Inflammatory macrophage treated with lipopolysaccharide for 4 hours (primary cell): ENCODE measurements around the gene USP53.
"Not testable (repeated sequence)": the region's sequence is repeated elsewhere in the genome, so short reads cannot be mapped to it uniquely, and the experiment has no call there.

Source experiments
- DNase-seq: peaks from one replicate; pipeline ENCODE4 v3.0.0-alpha.2; 2020

The USP53 gene

DNA sequence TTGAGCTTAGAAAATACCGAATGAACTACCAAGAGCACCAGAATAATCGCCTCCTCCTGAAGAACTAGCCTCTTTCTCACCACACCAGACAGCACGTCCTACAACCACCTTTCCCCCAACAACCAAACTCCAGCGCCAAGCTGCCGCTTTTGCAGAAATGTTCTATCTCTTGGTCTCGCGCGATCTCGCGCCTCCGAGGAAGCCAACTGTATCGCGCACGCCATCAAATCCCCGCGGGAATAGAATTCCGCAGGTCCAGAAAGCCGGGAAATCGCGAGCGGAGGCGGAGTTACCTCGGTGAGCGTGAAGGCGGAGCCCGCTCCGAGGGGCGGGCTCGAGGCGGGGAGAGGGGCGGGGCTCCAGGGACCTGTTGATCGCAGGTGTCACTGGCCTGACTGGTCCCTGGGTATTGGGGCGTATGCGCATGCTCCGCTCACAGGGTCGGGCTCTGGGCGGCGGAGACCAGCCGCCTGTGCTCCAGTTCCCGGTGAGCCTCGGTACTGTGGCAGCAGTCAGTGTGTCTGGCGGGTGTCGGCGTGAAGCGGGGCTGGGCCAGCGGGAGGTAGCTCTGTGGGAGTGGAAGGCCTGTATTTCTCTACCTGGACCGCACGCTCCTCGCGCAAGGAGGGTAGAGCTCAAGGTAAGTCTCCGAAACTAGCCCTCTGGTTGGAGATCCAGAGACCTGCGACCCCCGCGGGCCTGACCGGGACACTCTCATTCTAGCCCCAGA, at the start of gene USP53:
Gene USP53 (plus strand): TSS at position 480 of the 730 bp plus-strand sequence. CDS start 27,047 bp downstream, outside the sequence.
- peak; percentile 88 for DNase-seq

DNA sequence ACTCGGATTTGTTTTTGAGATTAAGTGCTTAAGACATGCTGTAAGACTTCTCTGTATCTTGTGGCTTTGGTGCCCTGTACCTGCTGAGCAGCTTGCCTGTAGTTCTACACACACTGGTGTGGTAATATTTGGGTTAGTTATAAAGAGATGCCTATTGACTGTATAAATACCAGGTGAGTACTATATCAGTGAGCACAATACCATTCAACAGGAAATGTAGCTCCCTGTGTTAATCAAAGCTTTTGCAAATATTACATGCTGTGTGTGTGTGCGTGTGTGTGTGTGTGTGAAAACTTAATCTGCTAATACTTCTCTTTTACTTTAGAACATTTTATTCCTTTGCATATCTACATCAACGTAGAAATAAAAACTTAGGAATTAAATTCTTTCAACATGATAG, 46.7 kb upstream of the USP53 start:
- DNase-seq: no peak

DNA sequence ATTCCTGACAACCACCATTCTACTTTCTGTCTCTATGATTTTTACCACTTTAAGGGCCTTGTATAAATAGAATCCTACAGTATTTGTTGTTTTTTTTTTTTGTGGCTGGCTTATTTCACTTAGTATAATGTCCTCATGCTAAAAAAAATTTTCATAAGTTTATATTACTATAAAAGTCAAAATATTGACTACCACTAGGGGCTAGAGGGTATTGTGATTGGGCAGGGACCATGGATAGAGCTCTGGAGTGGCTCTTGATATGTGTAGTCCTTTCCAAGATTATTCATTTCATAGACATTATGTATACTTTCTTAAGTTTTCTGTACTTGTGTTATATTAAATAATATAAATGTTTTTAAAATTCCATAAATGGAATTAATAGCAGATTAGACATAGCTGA, 42.3 kb upstream of the USP53 start:
- no peak for DNase-seq

DNA sequence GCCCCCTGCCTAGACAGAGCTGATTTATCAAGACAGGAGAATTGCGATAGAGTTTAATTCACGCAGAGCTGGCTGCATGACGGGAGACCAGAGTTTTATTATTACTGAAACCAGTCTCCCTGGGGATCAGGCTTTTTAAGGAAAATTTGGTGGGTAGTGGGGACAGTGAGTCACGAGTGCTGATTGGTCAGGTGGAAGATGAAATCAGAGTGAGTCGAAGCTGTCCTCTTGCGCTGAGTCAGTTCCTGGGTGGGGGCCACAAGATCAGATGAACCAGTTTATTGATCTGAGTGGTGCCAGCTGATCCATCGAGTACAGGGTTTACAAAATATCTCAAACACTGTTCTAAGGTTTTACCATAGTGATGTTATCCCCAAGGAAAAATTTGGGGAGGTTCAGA, 40.3 kb upstream of the USP53 start:
- no peak for DNase-seq

DNA sequence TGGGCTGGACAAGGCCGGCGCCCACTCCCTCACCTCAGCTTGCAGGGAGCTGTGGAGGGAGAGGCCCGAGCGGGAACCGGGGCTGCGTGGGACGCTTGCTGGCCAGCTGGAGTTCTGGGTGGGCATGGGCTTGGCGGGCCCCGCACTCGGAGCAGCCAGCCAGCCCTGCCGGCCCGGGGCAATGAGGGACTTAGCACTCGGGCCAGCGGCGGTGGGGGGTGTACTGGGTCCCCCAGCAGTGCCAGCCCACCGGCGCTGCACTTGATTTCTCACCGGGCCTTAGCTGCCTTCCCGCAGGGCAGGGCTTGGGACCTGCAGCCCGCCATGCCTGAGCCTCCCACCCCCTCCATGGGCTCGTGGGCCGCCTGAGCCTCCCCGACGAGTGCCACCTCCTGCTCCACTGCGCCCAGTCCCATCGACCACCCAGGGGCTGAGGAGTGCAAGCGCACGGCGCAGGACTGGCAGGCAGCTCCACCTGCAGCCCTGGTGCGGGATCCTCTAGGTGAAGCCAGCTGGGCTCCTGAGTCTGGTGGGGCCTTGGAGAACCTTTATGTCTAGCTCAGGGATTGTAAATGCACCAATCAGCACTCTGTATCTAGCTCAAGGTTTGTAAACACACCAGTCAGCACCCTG, 38.7 kb upstream of the USP53 start:
- not testable (repeated sequence) for DNase-seq

DNA sequence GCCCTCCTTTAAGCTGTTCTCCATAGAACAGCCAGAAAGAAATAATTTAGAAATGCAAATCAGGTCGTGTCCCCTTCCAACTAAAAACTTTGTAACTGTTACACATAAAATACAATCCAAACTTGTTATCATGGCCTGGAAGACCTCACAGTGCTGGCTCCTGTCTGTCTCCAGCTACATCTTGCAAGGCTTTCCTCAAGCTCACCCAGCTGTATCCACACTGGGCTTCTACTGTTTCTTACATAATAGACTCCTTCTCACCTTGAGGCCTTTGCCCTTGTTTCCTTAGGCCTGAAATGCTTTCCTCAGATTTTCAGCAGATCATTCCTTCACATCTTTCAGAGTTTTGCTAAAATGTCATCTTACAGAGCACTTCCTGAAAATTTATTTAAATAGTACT, 33.5 kb upstream of the USP53 start:
- DNase-seq: no peak

DNA sequence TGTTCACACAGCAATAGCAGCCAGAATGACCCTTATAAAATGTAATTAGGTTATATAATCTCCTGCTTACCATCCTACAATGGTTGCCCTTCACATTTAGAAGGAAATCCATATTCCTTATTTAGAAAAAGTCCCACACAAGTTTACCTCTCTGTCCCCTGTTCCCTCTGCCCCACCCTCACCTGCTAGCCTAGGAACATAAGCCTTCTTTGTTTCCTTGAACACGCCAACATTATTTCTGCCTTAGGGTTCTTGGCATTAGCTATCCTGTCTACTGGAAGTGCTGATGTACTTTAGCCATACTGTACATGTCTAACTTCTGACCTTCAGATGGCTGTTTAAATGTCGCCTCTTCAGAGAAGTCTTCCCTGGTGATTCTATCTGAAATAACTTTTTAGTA, 28.4 kb upstream of the USP53 start:
- DNase-seq: no peak

DNA sequence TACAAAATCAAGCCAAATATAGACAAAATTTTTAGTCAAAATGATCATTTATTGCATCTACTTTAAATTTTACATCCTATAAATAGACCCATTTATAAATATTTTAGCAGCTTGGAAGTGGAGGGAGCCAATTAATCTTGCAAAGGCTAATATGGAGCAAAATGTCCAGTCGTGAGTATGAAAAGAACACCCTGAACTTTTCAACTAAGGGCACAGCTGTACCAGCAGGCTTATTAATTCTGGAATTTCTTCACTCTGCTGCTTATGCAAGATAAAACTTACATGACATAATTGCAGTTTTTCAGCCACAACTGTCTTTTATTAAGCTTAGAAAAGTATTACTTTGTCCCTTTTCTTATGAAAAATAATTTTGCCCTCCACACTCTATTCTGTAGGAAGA, 22.9 kb upstream of the USP53 start:
- peak; percentile 37 for DNase-seq

DNA sequence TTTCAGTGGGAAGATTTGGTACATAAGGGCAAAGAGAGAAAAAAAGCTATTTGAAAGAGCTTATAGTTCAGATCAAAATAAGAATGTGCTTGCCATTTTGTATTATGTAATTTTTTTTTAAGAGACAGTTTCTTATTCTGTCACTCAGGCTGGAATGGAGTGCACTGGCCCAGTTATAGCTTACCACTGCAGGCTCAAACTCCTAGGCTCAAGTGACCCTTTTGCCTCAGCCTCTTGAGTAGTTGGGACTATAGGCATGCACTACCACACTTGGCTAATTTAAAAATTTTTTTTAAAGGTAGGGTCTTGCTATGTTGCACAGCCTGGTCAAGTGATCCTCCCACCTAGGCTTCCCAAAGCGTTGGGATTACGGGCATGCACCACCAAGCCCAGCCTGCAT, 22.2 kb upstream of the USP53 start:
- DNase-seq: no peak

DNA sequence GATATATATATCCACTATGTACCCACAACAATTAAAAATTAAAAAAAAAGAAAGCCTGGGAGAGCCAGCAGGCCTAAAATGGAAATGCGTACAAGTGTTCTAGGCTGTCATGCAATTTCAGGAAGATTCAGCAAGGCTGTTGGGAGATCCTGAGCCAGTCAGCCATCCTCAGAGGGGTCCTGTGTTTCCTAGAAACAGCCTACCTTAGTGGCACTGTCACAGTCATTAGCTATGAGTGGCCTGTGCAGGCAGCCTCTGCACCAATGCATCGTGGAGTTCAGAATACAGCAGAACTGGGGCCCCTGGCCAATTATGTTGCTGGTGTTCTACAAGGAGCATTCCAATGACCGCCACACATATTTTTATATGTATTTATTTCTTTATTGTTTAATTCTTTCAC, 21.0 kb upstream of the USP53 start:
- no peak for DNase-seq

DNA sequence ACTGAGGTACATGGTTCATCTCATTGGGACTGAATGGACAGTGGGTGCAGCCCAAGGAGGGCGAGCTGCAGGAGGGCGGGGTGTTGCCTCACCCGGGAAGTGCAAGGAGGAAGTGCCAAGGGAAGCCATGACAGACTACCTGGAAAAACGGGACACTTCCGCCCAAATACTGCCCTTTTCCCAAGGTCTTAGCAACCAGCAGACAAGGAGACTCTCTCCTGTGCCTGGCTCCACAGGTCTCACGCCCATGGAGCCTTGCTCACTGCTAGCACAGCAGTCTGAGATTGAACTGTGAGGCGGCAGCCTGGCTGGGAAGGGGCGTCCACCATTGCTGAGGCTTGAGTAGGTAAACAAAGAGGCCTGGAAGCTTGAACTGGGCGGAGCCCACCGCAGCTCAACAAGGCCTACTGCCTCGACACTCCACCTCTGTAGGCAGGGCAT, 14.7 kb upstream of the USP53 start:
- DNase-seq: no peak

DNA sequence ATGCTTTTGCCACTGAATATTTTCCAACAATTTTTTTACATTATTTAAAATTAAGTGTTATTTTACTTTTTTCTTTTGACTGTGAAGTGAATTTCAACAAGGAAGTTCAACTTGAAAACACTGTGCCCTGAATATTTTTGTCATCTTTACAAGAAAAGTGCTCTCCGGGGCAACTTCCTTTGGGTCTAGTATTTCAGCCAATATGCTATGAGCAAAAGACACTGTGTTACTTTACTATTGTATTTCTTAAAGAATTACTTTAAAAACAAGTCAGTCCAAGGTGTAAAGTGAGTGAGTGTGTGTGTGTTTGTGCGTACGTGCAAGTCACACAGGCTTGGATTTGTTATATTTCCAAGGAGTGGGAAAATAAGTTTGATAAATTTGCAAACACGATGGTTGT, 7.6 kb upstream of the USP53 start:
- peak; percentile 10 for DNase-seq

DNA sequence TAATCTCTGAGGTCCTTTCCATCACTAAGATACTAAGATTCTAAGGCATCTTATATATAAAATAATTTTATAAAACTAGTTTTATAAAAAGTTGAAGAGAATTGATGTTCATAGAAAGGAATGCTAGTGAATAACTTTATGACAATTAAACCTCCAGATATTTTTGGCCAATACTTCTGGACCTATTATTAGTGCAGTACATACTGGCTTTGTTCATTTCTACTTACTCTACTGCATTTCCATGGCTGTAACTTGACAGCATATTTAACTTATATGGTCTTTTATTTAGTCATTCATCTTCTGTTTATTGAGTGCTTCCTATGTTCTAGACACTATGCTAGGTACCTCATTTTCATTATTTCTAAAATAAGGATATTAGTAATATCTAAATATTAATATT, 6.8 kb upstream of the USP53 start:
- DNase-seq: no peak

DNA sequence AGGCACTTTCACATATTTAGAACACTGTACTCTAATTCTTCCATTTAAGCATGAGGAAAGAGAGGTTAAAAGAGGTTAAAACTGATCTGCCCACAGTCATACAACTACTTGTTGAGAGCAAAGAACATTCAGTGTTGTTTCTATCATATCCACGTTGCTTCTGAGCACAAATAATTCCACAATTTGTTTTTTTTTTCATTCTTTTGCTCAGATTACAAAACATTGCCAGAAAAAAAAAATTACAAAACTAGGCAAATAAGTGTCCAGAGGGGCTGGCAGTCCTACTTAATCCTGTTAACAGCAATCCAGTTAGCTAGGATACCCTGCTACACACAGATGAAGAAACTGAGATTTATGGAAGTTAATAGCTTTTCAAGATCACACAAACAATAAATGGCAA, 6.3 kb upstream of the USP53 start:
- DNase-seq: no peak

DNA sequence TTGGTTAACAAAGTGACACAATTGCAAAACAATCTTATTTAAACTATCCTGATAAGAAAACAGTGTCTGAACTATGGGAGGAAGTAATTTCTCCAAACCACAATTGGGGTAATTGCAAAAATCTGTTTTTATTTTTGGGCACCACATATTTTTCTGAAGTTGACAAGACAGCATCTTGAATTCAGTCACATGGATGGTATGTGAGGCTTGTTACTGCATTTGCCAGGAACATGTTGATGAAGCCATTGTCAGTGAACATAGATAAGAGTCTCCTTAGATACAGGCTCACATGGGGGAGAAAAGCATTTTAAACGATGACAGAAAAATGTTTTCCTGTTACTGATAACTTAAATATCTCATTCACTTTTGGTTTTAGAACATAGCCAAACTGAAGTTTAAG, 5.5 kb upstream of the USP53 start:
- DNase-seq: no peak

DNA sequence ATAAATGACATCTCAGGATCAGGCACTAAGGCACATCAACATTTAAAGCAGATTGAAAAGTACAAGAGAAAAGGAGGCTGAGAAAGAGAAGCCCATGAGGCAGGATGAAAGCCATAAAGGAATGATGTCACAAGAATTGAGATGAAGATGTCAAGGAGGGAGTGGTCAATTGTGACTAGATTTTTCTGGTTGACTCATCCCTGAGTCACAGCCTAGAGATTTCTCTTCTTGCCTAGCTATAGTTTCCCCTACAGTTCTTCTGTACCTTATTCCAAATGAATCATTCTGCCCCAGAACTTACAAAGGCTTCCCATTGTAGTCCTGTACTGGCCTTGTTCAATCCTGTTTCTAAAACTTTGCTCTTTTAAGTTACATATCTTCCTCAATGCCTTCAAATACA, 3.4 kb upstream of the USP53 start:
- DNase-seq: peak; percentile 93

DNA sequence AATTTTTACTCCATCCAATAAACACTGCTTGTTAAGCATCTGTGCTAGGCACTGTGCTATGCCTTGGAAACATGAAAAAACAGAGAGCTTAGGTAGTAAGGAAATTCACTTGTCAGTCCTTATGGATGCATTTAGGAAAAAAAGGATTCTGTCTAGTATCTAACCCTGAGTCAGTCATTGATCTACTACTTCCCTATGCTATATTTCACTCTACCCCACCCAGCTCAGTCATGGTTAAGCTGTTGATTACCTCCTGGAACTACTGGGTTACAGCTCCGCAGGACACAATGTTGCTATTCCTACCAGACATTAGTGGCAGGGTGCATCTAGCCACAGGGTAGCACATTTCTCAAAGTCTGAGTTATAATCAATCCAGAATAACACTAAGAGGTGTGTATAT, 2.9 kb upstream of the USP53 start:
- peak; percentile 29 for DNase-seq

DNA sequence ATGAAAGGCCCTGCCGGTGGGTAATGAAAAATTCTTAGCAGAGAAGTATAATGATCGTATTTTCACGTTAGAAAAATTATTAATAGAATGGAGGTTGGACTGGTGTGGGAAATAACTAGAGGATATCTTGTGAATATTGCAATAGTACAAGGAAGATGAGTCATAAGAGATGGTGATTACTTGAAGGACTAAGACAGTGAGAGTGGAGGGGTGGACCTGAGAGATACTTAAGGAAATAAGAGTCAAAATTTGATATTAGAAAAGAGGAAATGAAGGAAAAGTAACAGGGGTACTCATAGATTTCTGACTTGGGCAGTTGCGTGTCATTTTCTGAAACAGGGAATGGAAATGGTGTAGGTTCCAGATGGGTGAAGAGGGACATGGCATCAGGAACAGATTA, 1.7 kb upstream of the USP53 start:
- DNase-seq: peak; percentile 73

DNA sequence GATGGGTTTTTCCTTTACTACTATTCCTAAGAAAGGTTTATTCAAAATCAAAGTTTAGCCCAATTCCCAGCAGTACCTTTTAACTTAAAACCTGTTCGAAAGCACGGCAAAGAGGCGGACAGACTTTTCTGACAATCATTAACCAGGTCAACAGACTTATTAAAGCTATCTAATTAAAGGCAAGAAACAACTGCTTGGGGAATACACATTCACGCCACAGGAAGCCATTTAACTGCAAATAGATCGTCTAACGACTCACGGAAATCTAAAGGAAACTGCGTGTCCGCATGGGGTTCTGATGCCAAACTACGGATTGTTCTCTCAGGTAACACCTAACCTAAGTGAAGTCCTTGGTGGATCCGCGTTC, 663 bp upstream of the USP53 start:
- DNase-seq: no peak

DNA sequence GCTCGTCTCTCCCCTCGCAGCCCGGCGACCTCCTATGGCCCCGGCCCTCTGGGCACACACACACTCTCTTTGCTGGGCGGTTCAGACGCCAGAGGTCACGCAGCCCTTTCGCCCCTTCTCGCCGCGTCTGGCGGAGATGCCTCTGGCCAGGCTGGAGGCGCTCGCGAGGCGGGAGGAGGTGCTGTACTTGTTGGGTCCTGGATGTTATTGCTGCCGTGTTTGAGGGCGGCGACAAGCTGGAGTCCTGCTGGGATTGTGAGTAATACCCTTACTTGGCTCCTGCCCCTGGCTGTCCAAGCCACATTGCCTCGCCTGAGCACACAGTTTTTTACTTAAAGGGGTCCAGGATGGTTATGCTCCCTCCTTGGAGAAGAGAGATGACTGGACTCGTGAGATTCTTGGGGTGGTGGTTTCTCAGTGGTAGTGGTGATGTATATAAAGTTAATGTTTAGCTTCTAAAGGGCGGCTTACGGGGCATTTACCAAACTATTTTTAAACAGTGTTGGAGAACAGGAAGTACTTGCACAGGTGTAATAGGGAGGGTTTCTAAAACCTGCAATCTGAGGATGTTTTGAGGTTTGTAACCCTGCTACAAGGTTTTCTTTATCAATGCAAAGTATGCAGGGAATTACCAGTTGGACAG, 572 bp downstream of the USP53 start:
- peak; percentile 76 for DNase-seq

DNA sequence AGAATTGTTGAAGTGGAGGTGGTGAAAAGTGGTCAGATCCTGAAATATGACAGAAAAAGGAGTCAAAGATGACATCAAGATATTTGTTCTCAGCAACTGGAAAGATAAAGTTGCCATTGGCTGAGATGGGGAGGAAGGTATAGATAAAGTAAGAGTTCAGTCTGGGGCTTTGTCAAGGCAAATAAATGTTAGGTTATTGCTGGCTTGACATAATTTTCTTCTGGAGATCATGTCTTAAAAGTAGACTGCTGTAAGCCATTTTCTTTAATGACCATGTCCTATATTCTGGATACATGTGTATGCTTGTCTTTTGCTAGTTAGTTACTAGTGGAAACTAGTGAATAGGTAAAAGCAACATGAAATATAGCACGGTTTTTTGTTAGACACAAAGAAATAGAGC, 5.6 kb downstream of the USP53 start:
- DNase-seq: no peak

DNA sequence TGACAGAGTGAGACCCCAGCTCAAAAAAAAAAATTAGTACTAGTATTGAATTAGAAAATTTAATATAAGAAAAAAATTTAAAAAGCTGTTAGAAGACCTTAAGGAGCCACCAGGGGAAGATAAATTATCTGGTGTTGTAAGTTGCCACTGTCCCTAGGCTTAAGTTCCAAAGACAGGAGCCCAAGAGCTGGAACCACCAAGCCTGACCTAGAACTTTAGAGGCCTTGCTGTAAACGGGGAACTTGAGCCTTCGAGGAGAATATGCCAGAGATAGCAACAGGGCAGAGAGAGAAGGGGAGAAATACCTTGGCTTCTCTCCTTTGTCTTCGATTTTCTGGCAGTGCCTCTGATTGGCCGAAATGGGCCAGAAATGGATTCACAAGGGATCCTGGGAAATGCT, 8.9 kb downstream of the USP53 start:
- no peak for DNase-seq

DNA sequence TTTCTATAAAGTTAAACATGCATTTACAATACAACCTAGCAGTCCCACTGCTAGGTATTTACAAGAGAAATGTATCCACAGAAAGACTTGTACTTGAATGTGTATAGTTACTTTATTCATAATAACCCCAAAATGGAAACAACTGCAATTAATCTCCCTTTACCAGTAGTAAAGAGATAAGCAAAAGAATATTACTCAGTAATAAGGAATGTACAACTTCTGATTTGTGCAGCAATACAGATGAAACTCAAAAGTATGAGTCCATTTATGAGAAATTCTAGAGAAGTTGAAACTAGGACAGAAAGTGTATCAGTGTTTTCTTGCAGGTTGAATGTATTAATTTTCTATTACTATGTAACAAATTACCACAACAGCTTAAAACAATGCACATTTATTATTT, 15.2 kb downstream of the USP53 start:
- no peak for DNase-seq

DNA sequence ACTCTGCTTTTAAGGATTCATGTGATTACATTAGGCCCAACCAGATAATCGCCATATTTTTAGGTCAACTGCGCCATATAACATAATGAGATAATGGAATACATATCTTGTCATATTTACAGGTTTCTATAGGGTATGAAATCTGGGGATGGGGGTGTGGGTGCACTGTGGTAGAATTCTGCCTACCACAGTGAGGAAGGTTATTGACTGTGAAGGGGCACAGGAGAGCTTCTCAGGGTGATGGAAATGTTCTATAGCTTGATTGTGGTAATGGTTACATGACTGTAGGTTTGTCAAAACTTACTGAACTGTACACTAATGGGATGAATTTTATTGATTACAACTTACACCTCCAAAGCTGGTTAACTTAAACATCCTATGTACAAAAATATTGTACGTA, 15.9 kb downstream of the USP53 start:
- no peak for DNase-seq
